ENCODE data around the gene KANSL1.

DNA sequence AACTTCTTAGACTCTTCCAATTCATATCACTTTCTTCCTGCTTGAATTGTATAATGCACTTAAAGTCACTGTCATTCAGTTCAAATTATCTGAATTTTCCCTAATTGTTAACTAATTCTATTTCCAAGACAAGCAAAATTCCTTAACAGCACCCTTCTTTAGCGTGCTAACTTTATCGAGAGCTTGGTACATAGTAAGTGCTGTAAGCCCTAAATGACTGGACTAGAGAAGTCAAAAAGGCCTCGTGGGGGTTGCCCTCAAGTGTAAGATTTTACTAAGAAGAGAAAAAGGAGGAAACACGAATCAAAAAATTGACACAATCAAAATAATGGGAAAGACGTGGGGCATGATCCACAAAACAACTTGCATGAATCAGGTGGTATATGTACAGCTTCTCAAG, 11.3 kb downstream of the KANSL1 start:
- TF ChIP-seq, protein P1, sequence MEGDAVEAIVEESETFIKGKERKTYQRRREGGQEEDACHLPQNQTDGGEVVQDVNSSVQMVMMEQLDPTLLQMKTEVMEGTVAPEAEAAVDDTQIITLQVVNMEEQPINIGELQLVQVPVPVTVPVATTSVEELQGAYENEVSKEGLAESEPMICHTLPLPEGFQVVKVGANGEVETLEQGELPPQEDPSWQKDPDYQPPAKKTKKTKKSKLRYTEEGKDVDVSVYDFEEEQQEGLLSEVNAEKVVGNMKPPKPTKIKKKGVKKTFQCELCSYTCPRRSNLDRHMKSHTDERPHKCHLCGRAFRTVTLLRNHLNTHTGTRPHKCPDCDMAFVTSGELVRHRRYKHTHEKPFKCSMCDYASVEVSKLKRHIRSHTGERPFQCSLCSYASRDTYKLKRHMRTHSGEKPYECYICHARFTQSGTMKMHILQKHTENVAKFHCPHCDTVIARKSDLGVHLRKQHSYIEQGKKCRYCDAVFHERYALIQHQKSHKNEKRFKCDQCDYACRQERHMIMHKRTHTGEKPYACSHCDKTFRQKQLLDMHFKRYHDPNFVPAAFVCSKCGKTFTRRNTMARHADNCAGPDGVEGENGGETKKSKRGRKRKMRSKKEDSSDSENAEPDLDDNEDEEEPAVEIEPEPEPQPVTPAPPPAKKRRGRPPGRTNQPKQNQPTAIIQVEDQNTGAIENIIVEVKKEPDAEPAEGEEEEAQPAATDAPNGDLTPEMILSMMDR (conservative IDR thresholded peaks at IDR 0.05) = no peak
- TF ChIP-seq ZFX (IDR thresholded peaks at IDR 0.05) = no peak
